Left lung (tissue), 10 donors: ENCODE measurements around the gene PLXDC1. TPM values are rescaled to one million over a fixed set of nuclear protein-coding genes. Genes with fewer than 3 reads are reported as not detected.

Experiments used
- ATAC-seq: fragments of 200-7000 bp; cut with Tn5 transposase; one replicate; pipeline ENCODE4 v1.9.1; 2020; ENCODE audit warnings: moderate library complexity
- DNase-seq, 4 donors: peaks; one replicate each; pipeline ENCODE4 v3.0.0-alpha.2; 2013 to 2020
- H3K27ac ChIP-seq, 2 donors: fragments of 200-600 bp; sonication (generic) in 1 of 2; one replicate each; pipeline versions ENCODE4 v1.5.0 to v1.8.0; 2020 to 2021
- H3K27me3 ChIP-seq, 2 donors: fragments of 200-600 bp; sonication (generic) in 1 of 2; one replicate each; pipeline versions ENCODE4 v1.5.0 to v1.8.0; 2020 to 2021
- H3K36me3 ChIP-seq, 2 donors: fragments of 200-600 bp; sonication (generic) in 1 of 2; one replicate each; pipeline versions ENCODE4 v1.5.0 to v1.8.0; 2020 to 2021
- H3K4me1 ChIP-seq, 2 donors: fragments of 200-600 bp; one replicate each; pipeline ENCODE4 v1.8.0; 2021
- H3K4me3 ChIP-seq, 2 donors: fragments of 200-600 bp; sonication (generic) in 1 of 2; one replicate each; pipeline versions ENCODE4 v1.5.0 to v1.8.0; 2020 to 2021; ENCODE audit warnings: mild to moderate bottlenecking in 1 of 2
- H3K9me3 ChIP-seq, 2 donors: fragments of 200-600 bp; sonication (generic) in 1 of 2; one replicate each; pipeline versions ENCODE4 v1.5.0 to v1.8.0; 2020 to 2021
- intact Hi-C, 2 donors: fragments of 100-400 bp; cut with DNase I; formaldehyde crosslinking; loops; one replicate each; pipeline versions ENCODE4 v1.11.2 to v1.14.2; 2022
- polyA plus RNA-seq, 6 donors: library from polyadenylated mRNA; unstranded; fragments of 120-200 nt; gene quantifications; one replicate each; pipeline ENCODE4 v1.2.1, GENCODE V29; 2013; ENCODE audit not compliant: insufficient read length in 6 of 6
- total RNA-seq, 2 donors: library from RNA; stranded (reverse); fragmentation: NEBNext Ultra II Directional; extraction: Animal tissue kit (Norgen Biotek cat#: 25700); gene quantifications; one replicate each; pipeline ENCODE4 v1.2.1, GENCODE V29; 2021
- TF ChIP-seq, protein P1 (sequence below), 2 donors: fragments of 200-600 bp; sonication (generic) in 1 of 2; IDR thresholded peaks; one replicate each; pipeline versions ENCODE4 v1.5.0 to v1.8.0; 2021; ENCODE audit warnings: antibody characterized with exemption in 2 of 2
- donor health status: DM: no; HTN: yes; CAD: no.
- donor health status: DM: no; HTN: no; CAD: no.

PLXDC1 gene
- total and polyA plus RNA-seq, 8 donors: 4.1 to 11.9 (median 6.9) TPM

DNA sequence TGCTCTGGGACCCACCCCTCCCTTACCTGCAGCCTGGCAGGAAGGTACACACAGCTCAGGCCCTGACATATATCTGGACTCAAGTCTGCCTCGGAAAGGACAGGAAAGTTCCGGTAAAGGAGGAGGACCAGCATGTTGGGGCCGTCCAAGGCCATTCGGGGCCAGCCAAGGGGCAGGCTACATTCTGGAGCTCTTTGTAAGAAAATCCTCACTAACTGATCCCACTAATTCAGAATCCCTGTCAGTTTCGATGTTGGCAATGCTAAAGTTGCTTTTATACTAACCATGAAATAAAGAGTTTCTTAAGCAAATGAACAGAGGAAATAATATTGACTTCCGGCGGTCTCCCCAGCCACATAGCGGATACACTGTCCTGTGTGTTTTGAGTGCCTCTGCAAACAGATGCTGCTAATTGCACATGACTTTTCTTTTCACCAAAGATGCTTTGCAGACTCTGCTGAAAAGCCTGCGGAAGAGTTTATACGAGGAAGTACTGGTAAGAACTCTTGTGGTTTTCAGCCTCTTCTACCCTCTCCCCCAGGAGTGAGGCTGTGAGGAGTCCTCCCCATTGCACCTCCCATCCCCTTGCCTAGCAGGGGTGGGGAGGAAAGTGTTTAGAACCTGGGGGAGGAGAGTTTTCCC lies 54.8 kb downstream of the PLXDC1 start:
- peak; percentile 22 for ATAC-seq
- peak overlapping the region; percentile 39 to 51 for H3K27ac ChIP-seq
- no peak overlapping the region for H3K4me3 ChIP-seq

DNA sequence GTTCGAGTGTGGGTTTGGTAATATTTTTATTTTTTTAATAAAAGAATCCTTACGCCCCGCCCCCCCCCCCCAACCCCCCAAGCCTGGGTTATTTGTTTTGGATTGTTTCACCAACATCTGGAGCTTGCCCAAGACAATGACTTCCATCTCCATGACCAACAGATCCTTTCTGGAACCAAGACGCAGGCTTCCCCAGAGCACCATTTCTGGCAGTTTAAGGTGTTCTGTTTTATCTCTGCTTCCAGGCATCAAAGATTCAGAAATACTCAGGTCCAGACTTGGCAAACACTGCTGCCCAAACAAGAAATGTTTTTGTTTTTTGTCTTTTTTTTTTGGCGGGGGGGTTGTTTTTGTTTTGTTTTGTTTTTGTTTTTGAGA lies 56.1 kb downstream of the PLXDC1 start:
- no peak for ATAC-seq
- H3K4me3 ChIP-seq: no peak overlapping the region
- H3K4me1 ChIP-seq: peaks cover 13 to 38% of the 10 kb centered on the region in 2 donors
- TF ChIP-seq, protein P1, sequence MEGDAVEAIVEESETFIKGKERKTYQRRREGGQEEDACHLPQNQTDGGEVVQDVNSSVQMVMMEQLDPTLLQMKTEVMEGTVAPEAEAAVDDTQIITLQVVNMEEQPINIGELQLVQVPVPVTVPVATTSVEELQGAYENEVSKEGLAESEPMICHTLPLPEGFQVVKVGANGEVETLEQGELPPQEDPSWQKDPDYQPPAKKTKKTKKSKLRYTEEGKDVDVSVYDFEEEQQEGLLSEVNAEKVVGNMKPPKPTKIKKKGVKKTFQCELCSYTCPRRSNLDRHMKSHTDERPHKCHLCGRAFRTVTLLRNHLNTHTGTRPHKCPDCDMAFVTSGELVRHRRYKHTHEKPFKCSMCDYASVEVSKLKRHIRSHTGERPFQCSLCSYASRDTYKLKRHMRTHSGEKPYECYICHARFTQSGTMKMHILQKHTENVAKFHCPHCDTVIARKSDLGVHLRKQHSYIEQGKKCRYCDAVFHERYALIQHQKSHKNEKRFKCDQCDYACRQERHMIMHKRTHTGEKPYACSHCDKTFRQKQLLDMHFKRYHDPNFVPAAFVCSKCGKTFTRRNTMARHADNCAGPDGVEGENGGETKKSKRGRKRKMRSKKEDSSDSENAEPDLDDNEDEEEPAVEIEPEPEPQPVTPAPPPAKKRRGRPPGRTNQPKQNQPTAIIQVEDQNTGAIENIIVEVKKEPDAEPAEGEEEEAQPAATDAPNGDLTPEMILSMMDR (IDR thresholded peaks at IDR 0.05): no peak
- no peaks in the 10 kb centered on the region for H3K9me3 ChIP-seq
- no peak overlapping the region for H3K27ac ChIP-seq
- peaks cover 0 to 33% of the 10 kb centered on the region in 2 donors for H3K27me3 ChIP-seq
- no peaks in the 10 kb centered on the region for H3K36me3 ChIP-seq
- no peak for DNase-seq
- intact Hi-C loops: no loop called here

More for the DNA sequence above, 54.8 kb downstream of the PLXDC1 start:
- Histone ChIP-seq H3K36me3 (no peaks in the 10 kb centered on the region), H3K4me1 (peaks cover 13 to 38% of the 10 kb centered on the region in 2 donors), H3K9me3 (no peaks in the 10 kb centered on the region), H3K27me3 (peaks cover 0 to 33% of the 10 kb centered on the region in 2 donors)
- no peak for DNase-seq
- intact Hi-C loops: no loop called here
- TF ChIP-seq, protein P1 (IDR thresholded peaks at IDR 0.05): no peak

- TF ChIP-seq, protein P1 (IDR thresholded peaks at IDR 0.05): no peak
- no peaks in the 10 kb centered on the region for H3K9me3 ChIP-seq
- no peaks in the 10 kb centered on the region for H3K36me3 ChIP-seq
- DNase-seq (no peak), ATAC-seq (no peak)
- intact Hi-C loops: no loop called here
- H3K4me1 ChIP-seq: peaks cover 13 to 38% of the 10 kb centered on the region in 2 donors
- peaks cover 0 to 33% of the 10 kb centered on the region in 2 donors for H3K27me3 ChIP-seq
- H3K27ac ChIP-seq: no peak overlapping the region
- H3K4me3 ChIP-seq: no peak overlapping the region
Observed at GRCh38 chr17:39094607-39095308, 56.7 kb downstream of the PLXDC1 start.

DNA sequence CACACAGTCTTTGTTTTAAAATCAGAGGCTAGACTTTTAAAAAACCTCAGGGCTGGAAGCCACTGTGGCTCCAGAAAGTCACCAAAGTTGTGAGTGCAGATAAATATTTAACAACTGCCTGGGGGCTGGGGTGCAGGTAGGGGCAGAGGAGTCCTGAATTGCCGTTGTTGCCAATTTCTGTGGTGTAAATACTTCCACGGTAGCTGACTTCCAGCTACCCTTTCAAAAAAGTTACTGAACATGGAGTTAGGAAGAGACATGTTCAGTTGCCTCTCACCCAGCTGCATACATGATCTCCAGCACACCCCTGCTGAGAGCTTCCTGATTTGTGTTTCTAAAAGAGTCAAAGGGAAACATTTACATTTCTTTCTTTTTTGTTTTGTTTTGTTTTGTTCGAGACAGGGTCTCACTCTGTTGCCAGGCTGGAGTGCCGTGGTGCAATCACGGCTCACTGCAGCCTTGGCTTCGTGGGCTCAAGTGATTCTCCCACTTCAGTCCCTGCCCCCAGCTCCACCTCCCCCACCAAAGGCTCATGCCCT lies 58.7 kb downstream of the PLXDC1 start:
- DNase-seq (no peak), ATAC-seq (no peak)
- H3K4me3 ChIP-seq: no peak overlapping the region
- peaks cover 0 to 19% of the 10 kb centered on the region in 2 donors for H3K27me3 ChIP-seq
- no peaks in the 10 kb centered on the region for H3K36me3 ChIP-seq
- H3K27ac ChIP-seq: no peak overlapping the region
- TF ChIP-seq, protein P1 (IDR thresholded peaks at IDR 0.05): no peak
- intact Hi-C loops: no loop called here
- H3K9me3 ChIP-seq: no peaks in the 10 kb centered on the region
- peaks cover 3 to 27% of the 10 kb centered on the region in 2 donors for H3K4me1 ChIP-seq
